Activated T-helper 9 cell treated with anti-CD3 and anti-CD28 coated beads, Interleukin-2, amount 50 U/mL, for 16 hours (primary cell): ENCODE results near the gene PATJ.
A peak's percentile ranks its signal among the peaks of the same experiment; 100 is the strongest.
"Not testable (repeated sequence)": the region's sequence is repeated elsewhere in the genome, so short reads cannot be mapped to it uniquely, and the experiment has no call there.

Source experiments
- DNase-seq: peaks from one replicate; pipeline ENCODE4 v3.0.0-alpha.2; 2020; ENCODE audit warnings: low read depth

Gene PATJ

DNA sequence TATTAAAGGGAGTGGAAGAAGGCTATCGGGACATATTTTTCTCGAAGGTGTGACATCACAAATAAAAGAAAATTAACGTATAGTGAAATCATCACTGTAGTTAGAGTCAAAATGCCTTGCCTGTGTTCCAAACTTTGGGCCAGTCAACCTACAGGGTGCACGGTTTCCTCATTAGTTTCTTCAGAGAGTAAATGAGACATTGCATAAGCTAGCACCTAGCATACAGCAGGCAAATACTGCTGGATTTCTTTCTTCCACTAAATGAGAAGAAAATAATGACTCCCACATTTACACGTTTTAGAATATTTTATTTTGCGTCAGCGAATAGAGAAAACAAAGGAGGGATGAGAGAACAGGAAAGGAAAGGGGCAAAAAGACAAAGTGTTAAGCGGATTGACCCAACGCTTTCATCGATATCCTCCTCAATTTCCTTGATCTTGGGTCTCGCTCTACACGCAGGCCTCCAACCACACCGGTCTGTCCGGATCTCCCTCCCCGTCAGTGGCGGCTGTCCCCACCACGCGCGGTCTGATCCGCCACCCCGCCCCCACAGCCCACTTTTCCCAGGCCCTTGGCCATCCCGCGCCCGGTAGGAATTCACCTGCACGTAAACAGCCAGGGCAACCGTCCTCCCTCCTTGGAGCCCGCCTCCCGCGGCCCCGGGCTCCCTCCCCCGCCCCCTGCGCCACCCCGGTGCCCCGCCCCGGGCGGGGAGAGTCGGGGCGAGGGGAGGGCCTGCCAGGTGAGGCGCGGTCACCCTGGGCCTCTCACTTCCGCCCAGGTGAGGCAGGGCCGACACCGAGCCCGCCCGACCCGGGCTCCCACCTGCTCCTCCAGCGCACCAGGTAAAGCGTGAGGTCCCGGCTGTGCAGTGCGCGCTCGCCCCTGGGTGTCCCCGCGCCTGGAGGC lies at the start of gene PATJ:
Gene PATJ (plus strand): TSS at position 770 of the 909 bp plus-strand sequence. CDS start 20,413 bp downstream, outside the sequence.
- peak; percentile 61 for DNase-seq

- no peak for DNase-seq
Observed at GRCh38 chr1:61699911-61700851, 42.1 kb upstream of the PATJ start.

GRCh38 chr1:61708953-61709907 lies 33.0 kb upstream of the PATJ start:
- no peak for DNase-seq

- DNase-seq = no peak
Observed at GRCh38 chr1:61709908-61710289, 32.4 kb upstream of the PATJ start.

- not testable (repeated sequence) for DNase-seq
Observed at GRCh38 chr1:61711257-61711656, 31.0 kb upstream of the PATJ start.

GRCh38 chr1:61711969-61712368 lies 30.3 kb upstream of the PATJ start:
- DNase-seq = no peak

DNA sequence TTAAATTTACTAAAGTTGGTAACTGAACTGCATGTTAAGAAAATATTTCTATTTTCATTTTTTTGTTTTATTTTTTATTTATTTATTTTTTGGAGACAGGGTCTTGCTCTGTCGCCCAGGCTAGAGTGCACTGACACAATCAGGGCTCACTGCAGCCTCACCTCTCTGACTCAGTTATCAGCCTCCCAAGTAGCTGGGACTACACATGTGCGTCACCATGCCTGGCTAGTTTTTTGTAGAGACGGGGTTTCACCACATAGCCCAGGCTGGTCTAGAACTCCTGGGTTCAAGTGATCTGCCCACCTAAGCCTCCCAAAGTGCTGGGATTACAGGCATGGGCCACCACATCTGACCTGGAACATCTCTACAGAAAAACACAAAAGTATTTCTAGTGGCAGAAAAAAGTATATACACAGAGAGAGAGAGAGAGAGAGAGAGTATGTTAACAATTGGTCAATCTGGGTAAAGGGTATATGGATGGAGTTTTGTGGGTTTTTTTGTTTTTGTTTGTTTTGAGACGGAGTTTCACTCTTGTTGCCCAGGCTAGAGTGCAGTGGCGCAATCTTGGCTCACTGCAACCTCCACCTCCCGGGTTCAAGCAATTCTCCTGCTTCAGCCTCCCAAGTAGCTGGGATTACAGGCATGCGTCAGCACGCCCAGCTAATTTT lies 23.1 kb upstream of the PATJ start:
- DNase-seq = not testable (repeated sequence)

- DNase-seq = no peak
Observed at GRCh38 chr1:61724506-61724812, 17.8 kb upstream of the PATJ start.

DNA sequence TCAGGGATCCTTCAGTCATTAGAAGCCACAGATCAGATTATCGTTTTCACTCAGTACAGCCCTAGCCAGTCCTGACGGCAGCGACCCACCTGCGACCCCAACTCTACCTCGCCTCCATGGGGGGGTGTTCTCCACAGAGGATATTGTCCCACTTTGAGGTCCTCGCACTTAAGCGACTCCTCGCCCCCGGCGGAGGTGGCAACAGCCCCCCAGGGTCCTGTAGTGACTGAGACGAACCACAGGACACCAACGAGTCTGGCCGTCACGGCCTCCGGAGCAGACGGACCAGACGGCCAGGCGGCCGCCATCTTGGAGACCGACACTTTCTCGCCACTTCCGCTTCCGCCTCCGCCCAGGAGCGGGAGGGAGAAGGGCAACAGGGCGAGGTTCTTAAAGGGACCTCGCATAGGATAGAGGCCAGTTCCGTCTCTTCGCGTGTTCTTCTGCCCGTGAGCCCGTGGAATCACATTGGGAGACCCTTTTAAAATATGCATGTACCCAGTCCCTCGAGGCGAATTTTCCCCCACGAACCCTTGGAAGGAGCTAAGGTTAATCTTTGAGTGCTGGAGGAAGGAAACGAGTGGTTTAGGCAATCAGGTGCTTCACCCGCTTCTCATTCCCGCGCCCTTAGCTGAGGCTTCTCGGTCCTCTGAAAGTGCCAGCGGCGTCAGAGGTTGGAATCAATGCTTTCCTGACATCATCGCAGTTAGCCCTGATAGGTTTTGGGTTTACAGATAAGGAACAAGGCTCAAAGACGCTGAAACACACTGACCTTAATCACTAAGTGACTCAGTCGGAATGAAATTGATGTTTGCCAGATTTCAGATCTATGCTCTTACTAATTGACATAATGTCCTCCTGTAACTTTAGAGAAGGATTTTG lies 17.2 kb upstream of the PATJ start, which contains the start of gene TM2D1:
Gene TM2D1 (minus strand): TSS at position 329 of the 882 bp plus-strand sequence. CDS start 21 bp downstream, at position 308.
- DNase-seq = peak; percentile 82

- no peak for DNase-seq
Observed at GRCh38 chr1:61727544-61727943, 14.7 kb upstream of the PATJ start.

DNA sequence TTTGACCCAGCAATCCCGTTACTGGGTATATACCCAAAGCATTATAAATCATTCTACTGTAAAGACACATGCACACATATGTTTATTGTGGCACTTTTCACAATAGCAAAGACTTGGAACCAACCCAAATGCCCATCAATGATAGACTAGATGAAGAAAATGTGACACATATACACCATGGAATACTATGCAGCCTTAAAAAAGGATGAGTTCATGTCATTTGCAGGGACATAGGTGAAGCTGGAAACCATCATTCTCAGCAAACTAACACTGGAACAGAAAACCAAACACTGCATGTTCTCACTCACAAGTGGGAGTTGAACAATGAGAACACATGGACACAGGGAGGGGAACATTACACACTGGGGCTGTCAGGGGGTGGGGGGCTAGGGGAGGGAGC lies 11.6 kb upstream of the PATJ start:
- not testable (repeated sequence) for DNase-seq

GRCh38 chr1:61732726-61733125 lies 9.6 kb upstream of the PATJ start:
- DNase-seq = no peak

- no peak for DNase-seq
Observed at GRCh38 chr1:61740751-61741700, 1.3 kb upstream of the PATJ start.

DNA sequence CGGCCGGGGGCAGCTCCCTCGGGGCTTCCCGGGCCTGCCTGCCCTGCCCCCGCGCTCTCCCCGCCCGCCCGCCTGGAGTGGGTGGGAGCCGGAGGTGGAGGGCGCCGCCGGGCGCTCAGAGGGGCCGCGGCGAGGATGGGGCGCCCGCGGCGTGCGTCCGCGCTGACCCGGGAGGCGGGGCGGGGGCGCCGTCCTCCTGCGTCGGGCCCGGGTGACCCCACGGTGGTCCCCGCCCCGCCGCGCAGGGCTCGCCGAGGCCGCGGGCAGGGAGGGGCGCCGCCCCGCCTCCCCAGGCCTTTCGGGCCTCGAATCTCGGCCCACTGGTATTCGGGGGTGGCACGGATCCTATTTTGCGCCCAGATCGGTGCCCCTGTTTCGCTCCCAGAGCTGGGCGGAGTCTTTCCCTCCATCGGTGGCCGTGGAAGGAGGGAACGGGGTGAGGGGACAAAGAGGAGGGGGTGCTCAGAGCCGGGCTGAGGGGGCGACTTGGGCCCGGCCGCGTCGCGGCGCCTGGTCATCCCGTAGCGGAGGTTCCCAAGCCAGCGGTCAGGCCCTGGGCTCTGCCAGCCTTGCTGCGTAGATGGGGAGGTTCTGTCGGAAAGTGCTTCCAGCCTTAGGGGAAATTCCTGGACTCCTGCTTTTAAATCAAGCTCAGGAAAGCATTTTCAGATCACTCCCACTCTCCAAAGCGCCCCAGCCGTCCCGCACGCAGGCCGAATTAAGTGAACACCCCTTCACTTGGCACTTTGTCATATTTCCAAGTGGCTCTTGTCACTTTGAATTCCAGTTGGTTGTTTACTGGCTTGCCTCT lies 545 bp downstream of the PATJ start:
- DNase-seq = no peak

- DNase-seq = no peak
Observed at GRCh38 chr1:61743431-61743705, 1.1 kb downstream of the PATJ start.

GRCh38 chr1:61743716-61744580 lies 1.7 kb downstream of the PATJ start:
- DNase-seq = no peak

GRCh38 chr1:61746813-61747212 lies 4.5 kb downstream of the PATJ start:
- DNase-seq = no peak
